ENCODE results near the gene ADAM12.

The ADAM12 gene

GRCh38 chr10:126101736-126102135, 286.5 kb downstream of the ADAM12 start:
- Histone ChIP-seq H3K9ac (ENCODE audit: low read length) (no peak overlapping the region), H3K14ac (ENCODE audit: low read length) (no peak overlapping the region), H2AK5ac (ENCODE audit: low read length) (no peak overlapping the region), H2BK120ac (ENCODE audit: insufficient read depth, low read length, poor library complexity) (no peak overlapping the region), H3K27ac (ENCODE audit: low read depth, low read length) (no peak overlapping the region), H3K4me1 (ENCODE audit: control insufficient read depth in 1 of 2, insufficient read depth in 2 of 2, low read length in 2 of 2) (no peaks in the 10 kb centered on the region), H4K91ac (ENCODE audit: low read depth, low read length) (no peak overlapping the region), H2AFZ (ENCODE audit: insufficient read depth, low read length, poor library complexity) (no peak overlapping the region), H3K27me3 (ENCODE audit: insufficient read depth, low read length) (no peaks in the 10 kb centered on the region), H2BK5ac (ENCODE audit: low read depth, low read length, poor library complexity) (no peak overlapping the region), H3K79me1 (ENCODE audit: low read length) (no peaks in the 10 kb centered on the region), H2BK12ac (ENCODE audit: low read length) (no peak overlapping the region), H3K4me3 (ENCODE audit: low read depth, low read length) (no peak overlapping the region), H3K4ac (ENCODE audit: low read depth, low read length) (no peak overlapping the region), H3K23ac (ENCODE audit: low read length) (no peak overlapping the region), H3K18ac (ENCODE audit: low read length) (no peak overlapping the region), H3K79me2 (ENCODE audit: control insufficient read depth, insufficient read depth, low read length, poor library complexity) (no peaks in the 10 kb centered on the region), H4K12ac (ENCODE audit: low read depth, low read length) (no peak overlapping the region), H3K36me3 (ENCODE audit: control insufficient read depth in 1 of 2, insufficient read depth in 2 of 2, low read length in 2 of 2) (no peaks in the 10 kb centered on the region), H4K8ac (ENCODE audit: low read depth, low read length) (no peak overlapping the region), H3K4me2 (ENCODE audit: low read length) (no peak overlapping the region), H3K9me3 (ENCODE audit: insufficient read depth, low read depth, low read length) (no peaks in the 10 kb centered on the region)
- no peak for DNase-seq
- WGBS (ENCODE audit: extremely low coverage, insufficient coverage, insufficient read length), result no CpG with 5 or more reads among the region's 4 CpGs

GRCh38 chr10:126101325-126101724, 287.0 kb downstream of the ADAM12 start:
- no peak overlapping the region for H2BK120ac ChIP-seq (ENCODE audit: insufficient read depth, low read length, poor library complexity)
- H2BK5ac ChIP-seq (ENCODE audit: low read depth, low read length, poor library complexity), result no peak overlapping the region
- WGBS (ENCODE audit: extremely low coverage, insufficient coverage, insufficient read length), result no CpG with 5 or more reads among the region's 1 CpG

DNA sequence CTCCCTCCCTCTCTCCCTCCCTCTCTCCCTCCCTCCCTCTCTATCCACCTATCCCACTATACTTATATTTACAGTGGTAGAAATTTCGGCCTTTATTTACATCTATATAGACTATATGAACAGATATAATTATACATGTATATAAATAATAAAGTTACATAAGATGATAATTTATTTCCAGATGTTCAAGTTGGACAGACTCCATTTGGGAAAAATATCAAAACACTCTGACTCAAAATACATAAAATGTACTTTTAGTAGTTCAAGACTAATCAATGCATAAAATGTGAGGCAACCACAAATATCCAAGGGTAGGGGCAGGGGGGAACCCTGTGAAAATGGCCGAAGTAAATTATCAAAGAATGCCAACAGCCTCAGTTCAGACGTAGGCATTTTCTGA, 288.9 kb downstream of the ADAM12 start:
- H3K14ac ChIP-seq (ENCODE audit: low read length), result no peak overlapping the region
- no peak overlapping the region for H2BK120ac ChIP-seq (ENCODE audit: insufficient read depth, low read length, poor library complexity)
- no peak overlapping the region for H4K12ac ChIP-seq (ENCODE audit: low read depth, low read length)
- no peak overlapping the region for H2BK12ac ChIP-seq (ENCODE audit: low read length)
- H3K4me2 ChIP-seq (ENCODE audit: low read length), result no peak overlapping the region
- no peak overlapping the region for H3K9ac ChIP-seq (ENCODE audit: low read length)
- H3K9me3 ChIP-seq (ENCODE audit: insufficient read depth, low read depth, low read length), result no peaks in the 10 kb centered on the region
- no peak overlapping the region for H3K18ac ChIP-seq (ENCODE audit: low read length)
- no CpG with 5 or more reads among the region's 3 CpGs for WGBS (ENCODE audit: extremely low coverage, insufficient coverage, insufficient read length)
- H4K8ac ChIP-seq (ENCODE audit: low read depth, low read length), result no peak overlapping the region
- no peak overlapping the region for H2AFZ ChIP-seq (ENCODE audit: insufficient read depth, low read length, poor library complexity)
- H3K4me1 ChIP-seq (ENCODE audit: control insufficient read depth in 1 of 2, insufficient read depth in 2 of 2, low read length in 2 of 2), result no peaks in the 10 kb centered on the region
- no peaks in the 10 kb centered on the region for H3K79me1 ChIP-seq (ENCODE audit: low read length)
- no peak overlapping the region for H2AK5ac ChIP-seq (ENCODE audit: low read length)
- H3K79me2 ChIP-seq (ENCODE audit: control insufficient read depth, insufficient read depth, low read length, poor library complexity), result no peaks in the 10 kb centered on the region
- no peak overlapping the region for H3K27ac ChIP-seq (ENCODE audit: low read depth, low read length)
- no peak overlapping the region for H3K4ac ChIP-seq (ENCODE audit: low read depth, low read length)
- H3K27me3 ChIP-seq (ENCODE audit: insufficient read depth, low read length), result no peaks in the 10 kb centered on the region
- H3K23ac ChIP-seq (ENCODE audit: low read length), result no peak overlapping the region
- no peak overlapping the region for H4K91ac ChIP-seq (ENCODE audit: low read depth, low read length)
- H3K36me3 ChIP-seq (ENCODE audit: control insufficient read depth in 1 of 2, insufficient read depth in 2 of 2, low read length in 2 of 2), result no peaks in the 10 kb centered on the region
- no peak for DNase-seq
- H3K4me3 ChIP-seq (ENCODE audit: low read depth, low read length), result no peak overlapping the region
- H2BK5ac ChIP-seq (ENCODE audit: low read depth, low read length, poor library complexity), result no peak overlapping the region

More at GRCh38 chr10:126101325-126101724, 287.0 kb downstream of the ADAM12 start:
- Histone ChIP-seq H3K23ac (ENCODE audit: low read length) (no peak overlapping the region), H4K12ac (ENCODE audit: low read depth, low read length) (no peak overlapping the region), H3K14ac (ENCODE audit: low read length) (no peak overlapping the region), H4K91ac (ENCODE audit: low read depth, low read length) (no peak overlapping the region), H4K8ac (ENCODE audit: low read depth, low read length) (no peak overlapping the region), H2AK5ac (ENCODE audit: low read length) (no peak overlapping the region), H3K18ac (ENCODE audit: low read length) (no peak overlapping the region), H3K9me3 (ENCODE audit: insufficient read depth, low read depth, low read length) (no peaks in the 10 kb centered on the region), H2AFZ (ENCODE audit: insufficient read depth, low read length, poor library complexity) (no peak overlapping the region), H2BK12ac (ENCODE audit: low read length) (no peak overlapping the region), H3K9ac (ENCODE audit: low read length) (no peak overlapping the region), H3K4me3 (ENCODE audit: low read depth, low read length) (no peak overlapping the region), H3K27me3 (ENCODE audit: insufficient read depth, low read length) (no peaks in the 10 kb centered on the region), H3K4ac (ENCODE audit: low read depth, low read length) (no peak overlapping the region), H3K79me1 (ENCODE audit: low read length) (no peaks in the 10 kb centered on the region), H3K27ac (ENCODE audit: low read depth, low read length) (no peak overlapping the region), H3K4me1 (ENCODE audit: control insufficient read depth in 1 of 2, insufficient read depth in 2 of 2, low read length in 2 of 2) (no peaks in the 10 kb centered on the region), H3K79me2 (ENCODE audit: control insufficient read depth, insufficient read depth, low read length, poor library complexity) (no peaks in the 10 kb centered on the region), H3K36me3 (ENCODE audit: control insufficient read depth in 1 of 2, insufficient read depth in 2 of 2, low read length in 2 of 2) (no peaks in the 10 kb centered on the region), H3K4me2 (ENCODE audit: low read length) (no peak overlapping the region)
- DNase-seq, result no peak

DNA sequence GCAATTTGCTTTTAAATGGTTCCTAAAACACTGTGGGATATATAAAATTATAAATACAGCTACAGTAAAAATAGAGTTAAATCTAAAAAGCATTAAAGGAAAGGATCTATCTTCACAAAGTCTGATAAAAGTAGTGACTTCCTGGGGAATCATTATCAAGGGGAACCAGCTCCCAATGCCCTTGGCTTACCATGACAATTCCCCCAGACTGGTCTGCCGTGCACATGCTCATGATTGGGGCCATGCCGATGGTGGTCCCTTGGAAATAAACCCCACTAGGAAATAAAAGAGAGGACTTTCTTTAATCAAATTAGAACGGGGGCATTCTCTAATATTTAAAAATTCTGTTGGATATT, 290.1 kb downstream of the ADAM12 start:
- no peak overlapping the region for H3K23ac ChIP-seq (ENCODE audit: low read length)
- DNase-seq, result no peak
- no peak overlapping the region for H4K91ac ChIP-seq (ENCODE audit: low read depth, low read length)
- no peak overlapping the region for H3K27ac ChIP-seq (ENCODE audit: low read depth, low read length)
- no peaks in the 10 kb centered on the region for H3K27me3 ChIP-seq (ENCODE audit: insufficient read depth, low read length)
- H4K8ac ChIP-seq (ENCODE audit: low read depth, low read length), result no peak overlapping the region
- H3K14ac ChIP-seq (ENCODE audit: low read length), result no peak overlapping the region
- H2BK5ac ChIP-seq (ENCODE audit: low read depth, low read length, poor library complexity), result no peak overlapping the region
- no peaks in the 10 kb centered on the region for H3K36me3 ChIP-seq (ENCODE audit: control insufficient read depth in 1 of 2, insufficient read depth in 2 of 2, low read length in 2 of 2)
- no peak overlapping the region for H3K18ac ChIP-seq (ENCODE audit: low read length)
- no peaks in the 10 kb centered on the region for H3K9me3 ChIP-seq (ENCODE audit: insufficient read depth, low read depth, low read length)
- no peak overlapping the region for H4K12ac ChIP-seq (ENCODE audit: low read depth, low read length)
- no CpG with 5 or more reads among the region's 3 CpGs for WGBS (ENCODE audit: extremely low coverage, insufficient coverage, insufficient read length)
- H2BK12ac ChIP-seq (ENCODE audit: low read length), result no peak overlapping the region
- no peaks in the 10 kb centered on the region for H3K79me2 ChIP-seq (ENCODE audit: control insufficient read depth, insufficient read depth, low read length, poor library complexity)
- no peak overlapping the region for H3K4me3 ChIP-seq (ENCODE audit: low read depth, low read length)
- H3K79me1 ChIP-seq (ENCODE audit: low read length), result no peaks in the 10 kb centered on the region
- H2BK120ac ChIP-seq (ENCODE audit: insufficient read depth, low read length, poor library complexity), result no peak overlapping the region
- no peak overlapping the region for H2AFZ ChIP-seq (ENCODE audit: insufficient read depth, low read length, poor library complexity)
- no peak overlapping the region for H3K9ac ChIP-seq (ENCODE audit: low read length)
- H3K4me1 ChIP-seq (ENCODE audit: control insufficient read depth in 1 of 2, insufficient read depth in 2 of 2, low read length in 2 of 2), result no peaks in the 10 kb centered on the region
- H3K4me2 ChIP-seq (ENCODE audit: low read length), result no peak overlapping the region
- H3K4ac ChIP-seq (ENCODE audit: low read depth, low read length), result no peak overlapping the region
- H2AK5ac ChIP-seq (ENCODE audit: low read length), result no peak overlapping the region

Measured in trophoblast cell (in vitro differentiated cells and primary cell).